Activated CD4-positive, CD25-positive, alpha-beta regulatory T cell treated with anti-CD3 and anti-CD28 coated beads, Interleukin-2, amount 50 U/mL, for 72 hours (primary cell): ENCODE measurements around the gene SRP68.
"Not testable (repeated sequence)": the region's sequence is repeated elsewhere in the genome, so short reads cannot be mapped to it uniquely, and the experiment has no call there.

Experiments
- DNase-seq: peaks from one replicate; pipeline ENCODE4 v3.0.0; 2021

Gene SRP68

DNA sequence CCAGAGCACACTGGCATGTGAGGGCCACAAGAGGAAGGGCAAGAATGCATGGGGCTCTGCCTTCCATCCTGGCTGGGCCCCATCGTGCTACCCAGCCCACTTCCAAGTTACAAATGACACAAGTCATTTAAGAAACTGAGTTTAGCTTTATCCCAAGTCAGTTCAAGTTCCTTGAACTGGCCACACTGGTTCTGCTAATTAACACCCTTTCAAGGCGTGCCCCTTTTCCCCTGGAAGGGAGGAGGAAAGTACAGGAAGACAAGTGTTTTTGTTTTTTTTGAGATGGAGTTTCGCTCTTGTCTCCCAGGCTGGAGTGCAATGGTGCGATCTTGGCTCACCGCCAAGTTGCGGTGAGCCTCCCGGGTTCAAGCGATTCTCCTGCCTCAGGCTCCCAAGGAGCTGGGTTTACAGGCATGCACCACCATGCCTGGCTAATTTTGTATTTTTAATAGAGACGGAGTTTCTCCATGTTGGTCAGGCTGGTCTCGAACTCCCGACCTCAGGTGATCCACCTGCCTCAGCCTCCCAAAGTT is 27.8 kb downstream of the SRP68 start:
- not testable (repeated sequence) for DNase-seq

DNA sequence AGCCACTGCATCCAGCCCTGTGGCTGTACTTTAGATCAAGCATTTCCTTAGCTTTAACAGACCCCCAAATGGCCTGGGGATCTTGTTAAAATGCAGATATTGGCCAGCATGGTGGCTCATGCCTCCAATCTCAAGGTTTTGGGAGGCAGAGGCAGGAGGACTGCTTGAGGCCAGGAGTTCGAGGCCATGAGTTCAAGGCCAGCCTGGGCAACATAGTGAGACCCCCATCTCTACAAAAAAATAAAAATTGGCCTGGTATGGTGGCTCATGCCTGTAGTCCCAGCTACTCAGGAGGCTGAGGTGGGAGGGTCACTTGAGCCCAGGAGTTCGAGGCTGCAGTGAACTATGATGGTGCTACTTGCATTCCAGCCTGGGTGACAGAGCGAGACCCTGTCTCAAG is 29.4 kb downstream of the SRP68 start:
- not testable (repeated sequence) for DNase-seq

DNA sequence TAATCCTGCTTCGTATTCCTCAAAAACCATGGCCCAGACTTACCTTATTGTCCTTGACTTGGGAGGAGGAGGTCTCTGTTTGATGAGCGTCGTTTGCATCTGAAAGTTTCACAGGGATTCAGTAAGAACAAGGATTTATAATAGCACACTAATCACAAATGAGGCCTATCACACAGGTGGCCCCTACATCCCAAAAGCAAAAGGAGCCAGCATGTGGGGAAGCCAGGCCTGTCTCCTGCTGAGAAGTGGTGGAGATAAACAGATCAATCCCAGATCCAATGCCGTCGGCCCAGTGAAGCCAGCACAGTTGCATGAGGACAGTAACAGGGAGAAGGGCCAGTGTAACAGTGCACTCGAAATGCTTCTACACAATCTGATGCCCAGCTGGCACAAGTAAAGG is 31.9 kb downstream of the SRP68 start:
- no peak for DNase-seq

DNA sequence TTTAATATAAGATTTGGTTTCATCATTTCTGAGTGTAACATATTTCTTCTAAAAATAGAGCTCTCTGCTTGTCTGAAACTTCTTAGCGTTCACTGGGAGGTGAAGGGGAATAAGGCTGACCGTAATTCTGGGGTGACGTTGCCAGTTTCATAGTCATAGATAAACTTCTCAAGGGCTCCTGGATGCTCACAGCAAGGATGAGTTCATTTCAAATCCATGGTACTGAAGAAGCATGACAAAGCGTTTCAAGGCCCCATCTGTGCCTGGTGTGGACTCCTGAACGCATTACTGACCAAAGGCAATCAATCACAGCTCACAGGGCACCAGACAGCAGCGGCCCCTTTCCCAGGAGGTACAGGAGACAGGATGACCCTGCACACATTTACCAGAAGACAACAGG is 33.2 kb downstream of the SRP68 start:
- DNase-seq, result no peak

DNA sequence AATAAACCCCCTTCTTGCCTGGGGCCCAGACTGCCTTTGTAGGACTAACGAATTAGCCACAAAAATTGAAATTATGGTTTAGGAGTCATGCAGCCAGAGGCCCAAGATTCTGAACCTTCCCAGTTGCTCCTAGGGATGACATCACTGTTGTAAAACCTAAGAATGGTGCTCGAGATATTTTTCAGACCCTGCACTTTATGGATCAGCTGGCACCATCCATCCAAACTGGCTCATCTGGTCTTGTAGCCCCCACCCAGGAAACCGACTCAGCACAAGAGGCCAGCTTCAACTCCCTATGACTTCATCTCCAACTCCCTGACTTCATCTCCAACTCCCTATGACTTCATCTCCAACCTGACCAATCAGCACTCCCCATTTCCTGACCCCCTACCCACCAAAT is 34.3 kb downstream of the SRP68 start:
- DNase-seq, result no peak

DNA sequence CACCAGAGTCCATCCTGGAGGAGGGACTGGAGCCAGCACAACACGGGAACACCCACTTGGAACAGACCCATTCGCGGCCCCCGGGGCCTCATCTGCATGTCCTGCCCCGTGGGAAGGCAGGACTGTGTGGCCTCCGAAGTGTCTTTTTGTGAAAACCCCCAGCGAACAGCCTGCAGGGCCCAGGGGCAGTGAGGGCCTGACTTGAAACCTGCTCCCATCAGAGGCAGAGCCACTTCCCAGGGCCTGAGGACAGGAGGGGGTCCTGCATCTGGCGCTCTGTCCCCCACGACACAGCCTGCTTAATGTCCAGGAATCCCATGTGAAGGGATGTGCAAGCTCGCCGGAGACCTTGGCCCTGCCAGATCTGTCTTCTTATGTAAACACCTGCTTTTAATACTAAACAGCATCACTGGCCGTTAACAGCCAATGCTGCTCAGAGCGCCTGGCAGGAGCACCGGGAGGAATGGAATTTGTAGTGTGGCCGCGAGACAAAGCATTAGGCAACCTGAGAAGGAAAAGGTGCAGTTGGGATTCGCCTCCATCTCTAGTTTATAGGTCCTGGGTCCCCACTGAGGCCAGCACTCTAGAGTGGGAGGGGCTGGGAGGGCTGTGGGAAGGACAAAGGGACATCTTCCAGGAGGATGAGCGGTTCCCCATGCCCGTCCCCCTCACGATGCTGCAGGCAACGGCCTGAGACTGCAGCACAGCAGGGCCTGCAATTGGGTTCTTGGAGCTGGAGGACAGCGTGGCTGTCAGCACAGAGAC is 35.6 kb downstream of the SRP68 start:
- no peak for DNase-seq

DNA sequence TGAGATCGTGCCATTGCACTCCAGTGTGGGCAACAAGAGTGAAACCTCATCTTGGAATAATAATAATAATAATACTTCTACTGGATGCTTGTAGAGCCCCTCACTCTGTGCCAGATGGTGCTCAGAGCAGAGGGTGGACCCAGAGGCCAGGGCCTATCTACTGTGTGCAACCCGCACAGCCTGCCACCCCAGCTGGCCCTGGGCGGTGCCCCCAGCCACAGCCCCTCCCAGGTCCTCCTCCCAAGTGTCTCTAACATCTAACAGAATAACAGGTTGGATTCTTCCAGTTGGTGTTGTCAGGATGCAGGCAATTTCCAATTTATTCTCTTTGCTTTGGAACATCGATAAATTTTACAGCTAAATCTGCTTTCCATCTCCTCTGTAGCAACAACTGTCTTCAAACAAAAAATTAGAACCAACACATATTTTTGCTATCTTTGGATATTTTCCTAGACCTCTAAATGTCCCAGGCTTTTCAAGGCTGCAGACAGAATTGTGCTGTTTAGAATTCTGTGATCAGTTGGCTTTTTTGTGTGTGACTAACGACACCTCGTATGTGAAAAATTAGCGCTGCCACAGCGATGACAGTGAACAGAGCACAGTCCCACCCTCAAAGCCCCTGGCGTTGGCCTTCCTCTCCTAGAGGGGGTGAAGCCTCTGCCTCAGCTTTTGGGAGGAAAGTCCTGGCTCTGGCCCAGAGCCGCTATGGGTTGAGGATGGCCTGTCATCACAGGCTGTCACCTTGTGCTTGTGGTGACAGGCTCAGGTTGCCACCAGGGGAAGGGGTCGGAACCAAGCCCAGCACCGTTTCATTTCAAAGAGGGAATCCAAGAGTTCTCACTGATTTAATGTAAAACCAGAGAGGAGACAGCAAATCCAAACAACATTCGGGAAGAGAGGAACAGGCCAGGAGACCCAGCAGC is 37.6 kb downstream of the SRP68 start:
- no peak for DNase-seq

DNA sequence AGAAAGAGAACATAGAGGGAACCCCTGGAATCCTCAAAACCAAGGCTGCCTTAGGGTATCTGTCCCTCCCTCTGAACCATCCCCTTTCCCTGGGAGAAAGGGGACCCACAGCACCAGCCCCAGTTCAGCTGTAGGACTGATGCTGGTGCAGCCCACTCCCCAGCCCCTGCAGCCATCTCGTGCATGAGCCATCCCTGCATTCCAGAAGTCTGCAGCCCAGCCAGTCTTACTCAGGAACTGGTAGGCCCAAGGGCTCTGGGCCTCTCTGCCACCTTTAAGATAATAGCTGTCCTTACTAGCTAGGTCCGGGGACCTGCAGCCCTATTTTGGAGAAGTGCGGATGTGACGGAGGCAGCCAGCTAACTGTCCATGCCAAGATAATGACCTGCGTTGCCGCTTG is 39.2 kb downstream of the SRP68 start:
- DNase-seq, result no peak

DNA sequence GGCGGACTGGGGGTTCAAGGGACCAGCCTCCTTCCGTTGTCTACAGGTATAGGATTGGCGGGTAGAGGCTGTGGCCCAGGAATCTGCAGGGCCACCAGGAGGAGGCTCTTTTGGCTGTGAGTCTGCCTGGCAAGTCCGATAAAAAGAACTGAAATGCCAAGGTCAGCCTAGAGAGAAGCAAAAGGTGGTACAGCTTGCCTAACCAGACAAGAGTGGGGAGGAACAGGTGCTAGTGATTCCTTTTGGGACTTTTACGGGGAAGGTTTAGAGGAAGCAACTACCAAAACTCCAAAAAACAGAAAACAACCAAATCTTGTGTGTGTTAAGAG is 39.6 kb downstream of the SRP68 start:
- DNase-seq, result no peak

DNA sequence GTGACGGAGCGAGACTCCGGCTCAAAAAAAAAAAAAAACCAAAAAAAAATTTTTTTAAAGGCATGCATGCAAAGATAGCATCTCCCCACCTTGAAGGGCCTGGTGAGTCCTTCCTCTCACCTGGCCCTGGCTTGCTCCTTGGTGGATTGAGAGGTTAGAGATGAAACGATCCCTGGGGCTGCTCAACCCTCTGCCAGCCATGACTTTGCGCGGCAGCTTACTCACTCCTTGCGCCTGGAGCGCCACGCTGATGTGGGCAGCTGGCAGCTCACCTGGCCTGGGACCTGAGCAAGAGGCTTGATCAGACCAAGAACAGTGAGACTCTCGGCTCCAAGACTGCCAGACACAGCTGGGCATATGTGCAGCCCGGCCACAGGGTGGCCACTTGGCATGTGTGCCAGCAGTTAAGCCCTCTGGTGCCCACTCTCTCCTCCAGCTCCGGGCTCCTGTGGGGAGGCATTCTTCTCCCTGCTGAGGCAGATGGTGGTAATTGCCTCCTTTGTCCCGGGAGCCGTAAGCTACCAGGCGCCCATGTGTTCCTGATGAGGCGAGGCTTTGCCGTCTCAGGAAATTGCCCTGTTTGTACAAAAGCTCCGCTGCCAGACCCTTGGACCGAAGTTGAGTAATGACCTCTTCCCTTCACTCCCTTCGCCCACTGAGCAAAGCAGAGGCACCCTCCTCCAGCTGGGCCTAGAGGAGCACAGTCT is 40.1 kb downstream of the SRP68 start:
- DNase-seq, result no peak

DNA sequence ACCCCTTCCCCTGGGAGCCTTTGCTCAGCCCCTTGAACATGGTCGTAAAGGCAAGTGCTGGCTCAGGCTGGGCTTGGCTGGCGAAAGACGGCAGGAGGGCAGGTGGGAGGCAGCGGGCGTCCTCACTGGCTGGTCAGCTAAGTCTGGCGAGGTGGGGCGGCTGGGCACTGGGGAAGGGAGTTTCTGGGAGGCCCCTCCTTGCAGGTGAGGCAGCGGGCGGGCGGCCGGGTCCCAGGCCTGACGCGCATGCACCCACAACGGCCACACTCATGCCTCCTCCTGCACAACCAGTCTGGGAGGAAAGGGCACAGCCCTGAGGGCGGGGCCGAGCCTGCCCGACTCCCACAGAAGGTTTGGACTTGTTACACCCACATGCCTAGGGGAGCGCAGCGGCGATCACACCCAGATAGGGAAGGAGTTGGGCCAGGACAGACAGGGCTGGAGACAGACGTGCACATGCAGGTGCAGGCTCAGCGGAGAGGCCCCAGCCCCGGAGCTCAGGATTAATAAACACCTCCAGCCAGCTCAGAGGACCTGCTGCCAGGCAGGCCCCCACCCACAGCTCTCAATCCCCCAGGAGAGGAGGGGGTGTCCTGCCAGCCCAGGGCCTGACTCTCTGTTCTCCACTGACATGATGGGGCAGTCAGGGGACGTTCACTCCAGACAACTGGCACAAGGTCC is 45.0 kb downstream of the SRP68 start, which contains the start of gene EVPL:
Gene EVPL, minus strand, starts transcription at position 148 of the 681 bp plus-strand sequence. Its CDS starts 108 bp downstream, at position 40.
- DNase-seq, result no peak

DNA sequence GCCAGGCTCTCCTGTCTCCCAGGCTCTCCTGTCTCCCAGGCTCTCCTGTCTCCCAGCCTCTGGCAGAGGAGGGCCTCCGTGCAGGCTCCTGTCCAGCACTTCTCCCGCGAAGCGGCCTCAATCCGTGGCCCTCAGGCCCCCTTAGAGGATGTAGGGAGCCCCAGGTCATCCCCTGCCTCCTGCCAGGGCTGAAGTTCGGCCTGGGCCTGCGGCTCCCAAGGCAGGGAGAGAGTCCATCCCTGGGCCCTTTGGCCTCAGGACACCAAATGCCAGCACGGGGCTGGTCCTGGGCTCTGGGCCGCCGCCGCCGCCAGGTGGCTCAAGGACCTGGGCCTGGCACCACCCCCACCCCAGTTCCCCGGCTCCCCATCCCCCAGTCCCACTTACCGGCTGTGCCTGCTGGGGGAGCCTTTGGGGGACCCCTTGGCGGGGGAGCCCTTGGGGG is 45.6 kb downstream of the SRP68 start:
- no peak for DNase-seq

DNA sequence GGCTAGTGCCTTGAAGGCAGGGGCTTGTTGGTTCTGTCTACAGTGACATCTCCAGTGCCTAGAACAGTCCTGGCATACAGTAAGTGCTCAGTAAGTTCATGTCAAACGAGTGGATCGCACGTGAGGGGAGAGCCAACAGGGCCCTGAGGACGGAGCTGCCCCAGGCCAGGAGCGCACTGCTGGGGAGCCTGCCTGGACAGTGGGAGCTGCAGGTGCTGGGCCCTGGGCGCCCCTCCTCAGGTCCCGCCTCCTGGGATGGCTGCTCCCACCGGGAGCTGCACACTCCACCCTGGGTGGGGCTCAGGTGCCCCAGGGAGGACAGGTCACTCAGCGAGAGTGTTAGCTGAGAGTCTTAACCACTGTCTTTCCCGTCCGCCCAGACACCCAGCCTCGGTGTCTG is 47.0 kb downstream of the SRP68 start:
- no peak for DNase-seq

DNA sequence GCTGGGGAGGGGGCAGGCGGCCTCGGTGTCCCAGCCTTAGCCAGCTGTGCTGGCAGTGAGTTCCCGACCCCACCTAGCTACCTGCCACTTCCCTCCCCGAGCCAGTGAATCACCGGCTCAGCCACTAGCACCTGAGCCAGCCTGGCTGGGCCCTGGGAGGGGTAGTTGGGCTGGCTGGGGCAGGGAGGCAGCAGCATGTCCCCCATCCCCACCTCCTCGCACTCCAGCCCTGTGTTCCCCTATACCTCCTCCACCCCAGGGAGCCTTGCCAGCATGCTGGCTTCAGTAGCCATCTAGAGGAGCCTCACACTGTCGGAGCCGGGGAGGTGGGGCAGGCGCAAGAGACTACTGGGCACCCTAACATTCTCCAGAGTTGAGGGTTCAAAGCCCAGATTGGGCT is 48.0 kb downstream of the SRP68 start:
- no peak for DNase-seq

DNA sequence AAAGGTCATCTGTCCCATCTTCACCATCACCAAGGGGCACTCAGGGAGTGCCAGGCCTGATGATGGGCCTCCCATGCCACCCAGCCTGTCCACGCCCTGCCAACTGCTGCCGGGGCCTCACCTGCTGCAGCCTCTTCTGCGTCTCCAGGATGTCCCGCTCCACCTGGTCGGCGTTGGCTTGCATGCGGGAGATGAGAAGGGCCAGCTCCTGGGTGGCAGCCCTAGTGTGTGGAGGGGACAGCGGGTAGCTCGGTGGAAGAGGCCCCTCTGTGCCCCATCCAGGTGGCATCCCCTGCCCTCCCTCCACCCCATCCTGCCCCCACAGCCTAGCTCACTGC is 48.4 kb downstream of the SRP68 start:
- DNase-seq, result no peak

DNA sequence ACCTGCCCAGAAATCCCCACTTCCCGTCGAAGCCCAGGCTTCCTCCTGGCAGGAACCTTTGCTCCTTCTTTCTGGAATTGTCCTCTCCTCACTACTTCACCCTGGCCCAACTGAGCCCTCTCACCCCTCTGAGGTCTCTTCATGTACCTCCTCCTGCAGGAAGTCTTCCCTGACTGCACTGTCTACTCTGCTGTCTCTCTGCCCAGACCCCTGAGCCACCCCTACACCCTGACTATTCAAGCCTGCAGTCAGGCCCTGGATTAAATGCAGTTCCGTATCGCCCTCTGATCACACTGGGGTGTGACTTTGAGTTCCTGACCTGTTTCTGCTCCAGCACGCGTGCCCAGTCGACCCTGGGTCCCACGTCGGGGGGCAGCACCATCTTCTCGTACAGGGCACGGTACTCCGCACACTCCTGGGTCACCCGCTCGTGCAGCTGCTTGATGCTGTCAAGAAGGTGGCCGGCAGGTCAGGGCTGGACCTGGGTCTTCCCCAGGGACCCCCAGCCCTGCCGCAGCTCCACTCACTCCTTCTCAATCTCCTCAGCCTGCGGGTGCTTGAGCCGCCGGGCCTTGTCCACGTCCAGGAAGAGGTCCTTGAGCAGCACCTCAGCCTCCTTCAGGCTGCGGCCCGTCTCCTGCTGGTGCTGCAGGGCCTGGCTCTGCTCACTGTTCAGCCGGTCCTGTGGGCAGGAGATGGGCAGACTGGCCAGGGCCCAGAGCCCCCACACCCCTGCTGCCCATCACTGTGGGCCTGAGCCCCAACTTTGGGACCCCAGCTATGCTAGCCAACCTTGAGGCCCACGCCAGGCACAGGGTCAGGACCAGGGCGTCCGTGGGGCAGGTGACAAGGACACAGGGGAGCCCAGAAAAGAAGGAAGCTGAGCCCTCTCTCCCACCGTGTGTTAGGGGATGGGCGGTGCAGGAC is 49.1 kb downstream of the SRP68 start:
- no peak for DNase-seq

DNA sequence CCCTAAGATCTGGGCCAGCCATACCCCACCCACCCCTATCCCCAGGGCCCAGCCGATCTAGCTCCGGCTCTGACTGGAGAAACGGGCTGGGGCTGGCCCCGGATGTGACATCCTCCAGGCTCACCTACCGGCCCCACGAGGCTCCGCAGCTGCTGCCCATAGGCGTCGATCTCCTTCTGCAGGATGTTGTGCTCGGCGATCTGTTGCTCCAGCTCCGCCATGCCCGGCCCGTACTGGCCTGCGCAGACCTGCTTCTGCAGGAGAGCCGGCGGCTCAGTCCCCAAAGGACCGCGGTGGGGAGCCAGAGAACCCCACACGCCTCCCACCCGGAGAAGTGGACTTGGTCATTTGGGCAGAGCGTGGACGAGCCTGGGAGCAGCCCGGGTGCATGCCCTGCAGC is 50.0 kb downstream of the SRP68 start:
- no peak for DNase-seq

DNA sequence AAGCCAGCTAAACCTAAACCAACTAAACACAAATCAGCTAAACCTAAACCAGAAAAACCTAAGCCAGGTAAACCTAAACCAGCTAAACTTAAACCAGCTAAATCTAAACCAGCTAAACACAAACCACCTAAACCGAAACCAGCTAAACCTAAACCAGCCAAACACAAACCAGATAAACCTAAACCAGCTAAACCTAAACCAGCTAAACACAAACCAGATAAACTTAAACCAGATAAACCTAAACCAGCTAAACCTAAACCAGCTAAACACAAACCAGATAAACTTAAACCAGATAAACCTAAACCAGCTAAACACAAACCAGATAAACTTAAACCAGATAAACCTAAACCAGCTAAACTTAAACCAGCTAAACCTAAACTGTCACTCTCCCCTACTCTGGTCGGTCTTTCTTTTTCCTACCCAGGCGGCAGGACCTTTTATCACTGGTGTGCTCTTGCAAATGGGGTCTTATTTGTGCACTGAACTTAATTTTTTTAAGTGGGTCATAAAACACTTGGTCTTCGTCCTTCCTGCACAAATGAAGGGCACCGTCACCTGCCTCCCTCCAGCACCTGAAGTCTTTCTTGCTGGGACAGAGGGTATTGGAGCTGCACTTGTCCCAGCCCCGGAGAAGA is 52.4 kb downstream of the SRP68 start:
- DNase-seq, result no peak

DNA sequence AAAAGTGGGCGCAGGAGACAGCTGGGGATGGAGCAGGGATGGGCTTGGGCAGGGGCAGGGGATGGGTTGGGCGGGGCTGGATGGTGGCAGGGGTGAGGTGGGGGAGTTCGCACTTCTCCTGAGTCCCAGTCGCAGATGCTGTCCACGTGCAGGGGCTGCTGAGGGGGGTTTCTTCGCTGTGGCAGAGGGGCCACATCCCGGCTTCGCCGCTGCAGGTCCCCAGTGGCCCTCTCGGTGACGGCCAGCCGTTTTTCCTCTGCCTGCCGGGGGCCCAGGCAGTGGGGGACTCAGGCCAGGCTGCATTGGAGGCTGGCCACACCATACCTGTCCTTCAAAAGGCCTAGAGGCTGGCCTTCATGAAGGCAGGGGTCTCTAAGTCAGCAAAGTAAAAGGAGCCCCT is 53.5 kb downstream of the SRP68 start:
- no peak for DNase-seq

DNA sequence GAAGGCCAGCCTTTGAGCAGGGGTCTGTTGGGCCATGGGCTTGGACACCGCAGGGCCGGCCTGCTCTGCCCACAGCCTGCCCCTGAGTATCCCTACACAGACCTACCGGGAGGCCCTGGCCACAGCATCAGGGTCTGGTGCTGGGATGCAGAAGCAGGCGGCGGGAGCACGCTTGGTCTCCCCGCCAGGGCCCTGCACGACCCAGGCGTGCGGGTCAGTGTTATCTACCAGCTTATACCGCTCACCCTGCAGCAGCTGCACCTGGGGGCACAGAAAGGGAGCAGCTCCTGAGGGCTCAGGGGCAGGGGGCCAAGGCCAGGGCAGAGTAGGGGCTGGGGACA is 54.0 kb downstream of the SRP68 start:
- DNase-seq, result no peak
